HUDEP-2 (cell line): Measurements from ENCODE around the gene EFHC1.
A peak's percentile ranks its signal among the peaks of the same experiment; 100 is the strongest.

ENCODE experiments used
- DNase-seq, 76 experiments: peaks; one replicate each; lab custom pipeline; 2025; ENCODE audit not compliant: unreplicated experiment in 76 of 76; lab: John Stamatoyannopoulos, UW

The EFHC1 gene

DNA sequence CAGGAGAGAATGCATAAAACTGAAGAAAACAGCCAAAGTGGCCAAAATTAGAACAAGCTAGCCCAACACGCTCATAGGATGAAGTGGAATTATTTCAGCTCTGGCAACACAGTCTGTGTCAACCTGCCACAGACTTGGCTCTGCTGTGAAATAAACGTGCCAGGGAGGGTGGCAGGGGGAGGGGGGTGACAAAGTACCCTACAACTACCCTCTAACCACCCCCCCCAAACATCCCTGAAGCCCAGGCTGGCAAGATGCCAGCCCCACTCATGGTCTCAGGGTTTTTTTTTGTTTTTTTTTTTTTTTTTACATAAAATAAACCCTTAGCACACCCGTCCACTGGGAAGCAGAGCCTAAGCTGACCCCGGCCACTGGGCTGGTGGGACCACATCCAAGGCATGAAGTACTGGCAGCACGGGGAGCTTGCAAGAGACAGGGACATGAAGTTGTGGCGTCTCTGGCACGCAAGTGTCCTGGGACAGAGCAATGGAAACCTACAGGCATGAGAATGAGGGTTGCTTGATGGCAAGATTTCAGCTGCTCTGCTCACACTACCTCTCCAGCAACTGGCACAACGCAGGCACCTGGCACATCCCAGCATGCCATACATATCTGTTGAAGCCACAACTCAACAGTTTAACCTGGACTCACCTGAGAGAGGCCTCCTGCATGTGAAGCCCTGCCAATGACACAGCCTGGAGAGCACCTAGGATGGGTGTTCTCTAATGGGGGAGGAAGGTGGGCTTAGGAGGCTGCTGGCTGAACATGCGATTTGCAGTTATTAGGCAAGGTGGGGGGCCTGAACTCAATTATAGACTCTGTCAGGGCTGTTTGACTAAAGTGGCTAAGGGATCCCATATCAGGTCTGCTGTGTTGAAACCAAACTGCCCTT lies 80.3 kb downstream of the EFHC1 start:
- no peak for DNase-seq

DNA sequence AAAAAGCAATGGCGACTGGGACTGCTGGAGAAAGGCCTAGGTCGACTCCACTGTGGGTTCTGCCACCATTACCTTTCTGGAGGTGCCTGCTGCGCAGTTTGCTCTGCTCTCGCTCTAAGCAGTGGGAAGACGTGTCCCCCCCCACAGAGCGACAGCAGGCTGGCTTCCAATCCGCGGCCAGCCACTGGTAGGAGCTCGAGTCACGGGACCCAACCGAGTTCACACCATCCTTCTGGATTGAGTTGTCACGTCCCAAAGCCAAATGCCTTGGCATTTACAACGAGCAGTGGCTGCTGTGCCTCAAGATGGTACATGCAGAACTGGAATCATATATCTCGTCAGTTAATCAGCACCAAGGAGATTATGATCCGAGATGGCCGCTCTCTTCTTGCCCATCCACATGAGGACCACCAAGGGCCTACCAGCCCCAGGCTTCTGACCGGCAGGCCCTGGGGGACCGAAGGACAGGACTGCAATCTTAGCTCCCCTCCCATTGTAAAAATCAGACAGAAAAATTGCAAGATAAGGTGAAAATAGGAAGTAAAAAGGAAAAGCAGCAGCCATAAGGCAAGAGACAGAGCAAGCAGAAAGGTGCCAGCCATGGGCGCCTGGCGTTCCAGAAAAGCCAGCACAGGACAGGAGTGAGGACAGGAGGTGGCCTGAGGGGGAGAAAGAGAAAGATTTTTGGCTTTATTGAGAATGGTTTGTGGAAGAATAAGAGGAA lies 82.3 kb downstream of the EFHC1 start:
- no peak for DNase-seq

DNA sequence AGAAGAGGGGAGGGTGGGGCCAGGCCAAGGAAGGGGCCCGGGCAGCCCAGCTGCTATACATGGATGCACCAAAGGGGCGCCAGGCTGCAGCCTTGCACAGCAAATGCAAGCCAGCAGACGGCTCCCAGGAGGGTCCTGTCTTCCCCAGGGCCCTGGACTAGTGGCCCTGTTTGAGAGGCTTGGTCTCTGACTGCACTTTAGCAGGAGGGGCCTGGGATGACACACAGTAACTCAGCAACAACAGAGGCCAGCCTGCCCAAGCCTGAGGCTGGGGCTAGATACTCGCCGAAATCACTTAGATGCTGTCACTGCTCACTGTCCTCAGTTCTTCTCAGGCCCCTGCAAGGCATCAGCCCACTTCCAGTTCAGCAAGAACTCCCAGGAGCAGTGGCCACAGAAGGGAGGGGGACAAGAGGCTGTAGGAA lies 83.2 kb downstream of the EFHC1 start:
- DNase-seq = peak in 1 of 76 experiments; percentile 20

GRCh38 chr6:52503851-52504781 lies 84.0 kb downstream of the EFHC1 start:
- peak in 75 of 76 experiments; percentile 78 to 99 (median 98) for DNase-seq

GRCh38 chr6:52504782-52505136 lies 84.6 kb downstream of the EFHC1 start:
- DNase-seq = peak in 51 of 76 experiments; percentile 18 to 77 (median 54)

- no peak for DNase-seq
Observed at GRCh38 chr6:52505726-52506409, 85.7 kb downstream of the EFHC1 start.

DNA sequence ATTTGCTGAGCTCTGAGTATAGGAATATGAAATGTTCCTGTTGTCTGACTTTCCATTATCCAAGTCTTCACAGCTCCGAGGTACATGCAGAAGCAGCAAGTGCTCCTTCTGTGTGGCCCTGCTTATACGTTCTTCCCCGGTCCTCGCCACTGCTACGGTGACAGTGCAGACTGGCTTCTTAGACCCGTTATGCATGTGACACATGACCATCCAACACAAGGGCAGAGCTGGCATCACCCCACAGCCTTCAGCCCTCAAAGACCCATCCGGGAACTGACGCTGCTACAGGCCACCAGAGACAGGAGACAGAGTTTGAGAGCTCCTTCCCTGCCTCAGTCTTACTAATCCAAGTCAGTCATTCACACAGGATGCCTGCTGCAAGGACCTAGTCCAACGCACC lies 86.3 kb downstream of the EFHC1 start:
- no peak for DNase-seq

DNA sequence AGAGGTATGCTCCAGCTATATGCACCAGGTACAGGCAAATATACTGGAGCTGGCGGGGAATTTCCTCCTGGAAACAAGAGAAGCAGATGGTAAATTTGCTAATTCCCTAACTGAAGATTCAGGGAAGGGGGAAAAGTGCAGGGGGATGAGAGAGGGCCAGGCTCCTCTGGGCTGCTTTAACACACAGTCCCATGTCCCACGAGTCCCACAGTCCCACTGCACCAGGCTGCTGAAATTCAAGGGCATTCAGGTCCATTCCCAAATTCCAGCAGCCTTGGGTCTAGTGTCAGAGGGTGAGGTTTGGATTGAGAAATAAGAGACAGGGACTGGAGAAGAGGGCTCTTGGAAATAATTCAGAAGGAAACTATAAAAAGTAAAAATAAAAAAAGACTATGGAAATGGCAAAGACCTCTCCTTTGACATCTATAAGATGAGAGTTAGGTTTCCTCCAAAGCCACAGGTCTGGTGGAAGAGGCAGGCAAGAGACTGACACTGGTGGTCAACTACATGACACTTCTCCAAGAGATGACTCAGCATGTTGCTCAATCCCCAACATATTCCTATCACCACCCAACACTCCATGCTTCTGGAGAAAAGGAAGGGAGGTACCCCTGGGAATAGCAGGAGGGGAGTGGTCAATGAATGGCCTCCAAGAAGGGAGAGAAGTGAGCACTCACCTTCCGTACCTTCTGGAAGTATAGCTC lies 87.6 kb downstream of the EFHC1 start:
- DNase-seq = no peak

DNA sequence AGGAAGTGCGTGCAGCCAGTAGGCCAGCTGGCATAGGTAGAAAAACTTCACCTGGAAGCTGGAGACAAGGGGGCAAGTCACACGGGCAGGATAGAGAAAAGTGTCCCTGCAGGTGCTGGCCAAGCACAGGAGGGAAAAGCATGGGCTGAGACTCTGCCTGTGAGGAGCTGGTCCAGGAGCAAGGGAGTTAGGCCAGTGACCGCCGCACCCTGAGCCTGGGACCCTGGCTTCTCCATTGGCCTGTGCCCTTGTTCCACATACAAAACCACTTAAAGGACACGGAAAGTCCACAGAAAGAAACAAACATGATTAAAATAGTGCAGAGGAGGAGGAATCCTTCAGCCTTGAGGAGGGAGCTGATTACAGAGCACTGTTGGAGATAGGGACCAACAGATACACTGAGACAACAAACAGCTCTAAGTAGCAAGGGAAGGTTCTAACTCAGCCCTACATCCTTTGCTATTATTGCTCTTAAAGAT lies 88.2 kb downstream of the EFHC1 start:
- DNase-seq = no peak

GRCh38 chr6:52509281-52510212 lies 89.4 kb downstream of the EFHC1 start:
- no peak for DNase-seq

GRCh38 chr6:52510213-52510562 lies 90.0 kb downstream of the EFHC1 start:
- DNase-seq = no peak

DNA sequence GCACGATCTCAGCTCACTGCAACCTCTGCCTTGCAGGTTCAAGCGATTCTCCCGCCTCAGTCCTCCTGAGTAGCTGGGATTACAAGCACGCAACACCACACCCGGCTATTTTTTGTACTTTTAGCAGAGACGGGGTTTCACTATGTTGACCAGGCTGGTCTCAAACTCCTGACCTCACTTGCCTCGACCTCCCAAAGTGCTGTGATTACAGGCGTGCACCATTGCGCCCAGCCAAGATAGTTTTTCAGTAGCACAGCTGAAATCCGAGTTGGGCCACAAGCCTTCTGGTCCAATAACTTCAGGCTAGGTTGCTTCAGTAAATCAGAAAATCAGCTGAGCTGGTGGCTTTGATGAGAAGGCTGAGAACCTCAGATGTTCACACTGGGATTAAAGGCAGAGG lies 91.0 kb downstream of the EFHC1 start:
- DNase-seq = no peak

GRCh38 chr6:52511572-52512151 lies 91.5 kb downstream of the EFHC1 start:
- DNase-seq = peak in 1 of 76 experiments; percentile 16

- peak in 1 of 76 experiments; percentile 9 for DNase-seq
Observed at GRCh38 chr6:52512199-52512598, 92.1 kb downstream of the EFHC1 start.

- peak in 68 of 76 experiments; percentile 14 to 81 (median 50) for DNase-seq
Observed at GRCh38 chr6:52513464-52513863, 93.3 kb downstream of the EFHC1 start.

GRCh38 chr6:52513896-52514295 lies 93.8 kb downstream of the EFHC1 start:
- DNase-seq = peak in 1 of 76 experiments; percentile 26

GRCh38 chr6:52514514-52514913 lies 94.4 kb downstream of the EFHC1 start:
- peak in 2 of 76 experiments; percentile 10 to 12 for DNase-seq
